HG03135 (cell line): Measurements from ENCODE around the gene RNF223.
"Not testable (repeated sequence)": the region's sequence is repeated elsewhere in the genome, so short reads cannot be mapped to it uniquely, and the experiment has no call there.

ENCODE experiments used
- ATAC-seq: cut with Tn5 transposase; IDR thresholded peaks from one replicate; pipeline ENCODE4 v1.9.1; 2021; ENCODE audit warnings: mild to moderate bottlenecking, moderate library complexity; ENCODE audit not compliant: unreplicated experiment

The RNF223 gene

GRCh38 chr1:1088029-1088800, 14.1 kb upstream of the RNF223 start:
- ATAC-seq: no peak

DNA sequence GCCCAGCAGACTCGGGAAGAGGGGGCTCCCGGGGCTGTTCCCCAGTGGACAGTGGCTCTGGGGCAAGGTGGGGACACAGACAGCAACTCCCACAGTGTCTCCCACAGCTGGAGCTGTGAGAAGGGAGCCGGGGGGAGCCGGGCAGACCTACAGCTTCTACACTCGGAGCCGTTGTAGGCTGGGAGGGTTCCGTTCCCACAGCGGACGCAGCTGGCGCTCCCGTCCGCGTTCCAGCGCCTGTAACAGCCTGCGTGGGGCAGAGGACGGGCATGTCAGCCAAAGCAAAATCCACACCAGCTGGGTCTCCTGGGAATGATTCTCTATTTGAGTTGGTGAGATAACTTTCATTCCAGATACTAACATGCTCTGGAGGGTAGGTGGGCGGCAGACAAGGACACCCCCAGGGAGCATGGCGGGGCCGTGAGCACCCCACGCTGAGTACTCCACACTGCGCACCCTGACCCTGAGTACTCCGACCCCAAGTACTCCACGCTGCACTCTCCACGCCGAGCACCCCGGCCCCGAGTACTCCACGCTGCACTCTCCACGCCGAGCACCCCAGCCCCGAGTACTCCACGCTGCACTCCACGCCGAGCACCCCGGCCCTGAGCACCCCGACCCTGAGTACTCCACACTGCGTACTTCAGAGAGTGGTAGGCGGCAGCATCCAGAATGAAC, 13.4 kb upstream of the RNF223 start:
- ATAC-seq: no peak

DNA sequence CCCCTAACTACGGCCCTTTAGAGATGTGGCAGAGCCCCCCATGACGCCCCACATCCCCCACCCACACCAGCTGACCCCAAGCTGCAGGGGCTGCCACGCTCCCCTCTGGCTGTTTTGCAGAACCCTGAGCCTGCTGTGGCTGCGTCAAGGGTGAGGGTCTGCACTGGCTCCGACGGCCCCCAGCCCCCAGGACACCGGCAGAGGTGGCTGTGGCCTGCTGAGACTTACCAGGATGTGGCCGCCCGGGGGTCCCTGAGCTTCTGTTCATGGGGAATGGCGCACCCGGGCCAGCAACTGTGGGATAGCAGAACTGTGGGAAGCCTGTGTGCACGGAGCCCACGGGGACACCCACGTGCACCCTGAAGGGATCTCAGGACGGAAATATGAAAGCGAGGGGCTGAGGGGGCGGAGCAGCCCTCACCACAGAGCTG, 12.8 kb upstream of the RNF223 start:
- ATAC-seq: no peak

GRCh38 chr1:1085911-1086841, 12.1 kb upstream of the RNF223 start:
- no peak for ATAC-seq

DNA sequence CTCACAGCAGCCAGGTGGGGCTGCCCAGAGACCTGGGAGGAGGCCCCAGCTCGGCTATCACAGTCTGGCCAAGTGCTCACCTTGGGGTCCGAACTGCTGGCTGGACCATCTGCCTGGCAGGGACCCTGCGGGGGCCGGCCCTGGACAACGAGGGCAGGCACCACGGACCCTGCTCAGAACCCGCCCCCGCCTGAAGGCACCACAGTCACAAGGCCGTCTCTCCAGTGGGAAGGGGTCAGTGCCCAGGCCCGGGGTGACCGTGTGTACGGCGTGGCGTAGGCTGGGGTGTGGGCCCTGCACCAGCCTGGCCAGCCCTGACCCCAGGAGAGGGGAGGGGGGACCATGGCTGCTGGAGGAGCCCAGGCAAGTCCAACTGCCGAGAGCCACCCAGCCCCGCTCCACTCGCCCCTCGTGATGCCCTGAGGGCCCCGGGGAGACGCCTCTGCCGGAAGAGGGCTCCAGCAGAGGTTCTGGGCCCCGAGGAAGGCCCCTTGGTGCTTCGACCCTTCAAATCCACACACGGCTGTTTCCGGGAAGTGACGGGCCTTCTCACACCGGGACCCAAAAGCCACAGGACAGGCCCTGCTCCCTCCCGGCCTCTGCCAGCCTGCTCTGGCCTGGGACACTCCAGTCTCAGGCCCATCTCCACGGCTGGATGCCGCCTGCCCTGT, 11.2 kb upstream of the RNF223 start:
- no peak for ATAC-seq

DNA sequence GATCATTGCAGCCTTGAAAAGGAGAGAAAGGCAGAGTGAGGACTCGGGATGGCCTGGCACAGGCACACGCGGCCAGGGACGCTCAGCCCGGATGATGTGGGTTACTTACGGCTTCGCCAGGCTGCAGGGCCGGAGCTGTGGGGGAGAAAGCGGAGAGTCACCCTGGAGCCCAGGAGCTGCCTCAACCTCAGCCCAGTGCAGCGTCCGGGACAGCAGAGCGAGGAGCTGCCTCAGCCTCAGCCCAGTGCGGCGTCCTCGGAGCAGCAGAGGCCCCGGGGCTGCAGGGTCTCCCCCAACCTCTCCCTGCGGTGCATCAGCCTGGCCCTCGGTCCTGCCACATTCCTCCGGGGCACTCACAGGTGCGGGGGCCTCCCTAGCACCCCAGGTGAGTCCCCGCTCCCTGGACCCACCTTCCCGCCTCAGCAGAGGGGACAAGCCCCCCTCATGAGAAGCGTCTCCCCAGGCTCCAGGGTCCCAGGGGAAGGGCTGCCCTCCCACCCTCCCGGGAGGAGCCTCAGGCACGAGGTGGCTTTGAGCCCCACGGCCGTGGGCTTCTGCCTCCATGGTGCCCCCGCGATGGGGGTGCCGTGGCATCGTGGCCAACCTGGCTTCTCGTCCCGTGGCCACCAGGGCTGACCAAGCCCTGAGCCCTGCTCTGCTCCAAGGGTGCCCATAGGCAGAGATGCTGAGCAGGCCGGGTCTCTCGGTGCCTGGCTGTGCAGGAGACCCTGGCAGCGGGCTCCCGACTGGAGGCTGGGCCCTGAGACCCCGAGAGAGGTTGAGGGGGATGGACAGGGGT, 10.5 kb upstream of the RNF223 start:
- no peak for ATAC-seq

- no peak for ATAC-seq
Observed at GRCh38 chr1:1083416-1084371, 9.6 kb upstream of the RNF223 start.

DNA sequence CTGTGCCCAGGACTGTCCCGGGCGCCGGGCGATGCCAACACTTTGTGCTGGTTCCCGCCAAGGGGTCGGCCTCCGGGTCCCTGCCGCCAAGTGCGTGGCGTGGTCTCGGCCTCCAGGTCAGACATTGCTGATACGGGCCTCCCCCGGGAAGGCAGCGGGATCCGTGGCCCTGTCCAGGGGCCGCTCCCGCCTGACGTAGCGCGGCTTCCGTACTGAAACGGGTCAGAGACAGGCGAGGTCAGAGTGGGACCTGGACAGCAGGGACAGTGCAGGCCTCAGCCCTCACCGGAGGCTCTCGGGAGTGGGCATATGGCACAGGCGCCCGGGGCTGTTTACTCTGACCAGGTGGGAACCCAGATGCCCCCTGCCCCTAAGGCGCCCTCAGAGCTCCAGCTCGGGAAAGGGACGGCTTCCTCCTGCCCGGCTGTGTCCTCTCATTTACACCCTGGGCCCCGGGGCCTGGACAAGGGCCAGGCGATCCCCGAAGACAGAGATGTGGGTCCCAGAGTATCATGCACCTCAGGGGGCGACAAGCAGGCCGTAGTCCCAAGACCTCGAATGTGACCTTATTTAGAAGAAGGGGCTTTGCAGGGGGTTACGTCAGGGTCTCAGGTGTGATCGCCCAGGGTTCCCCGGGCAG, 8.8 kb upstream of the RNF223 start:
- ATAC-seq: no peak

- ATAC-seq: no peak
Observed at GRCh38 chr1:1082239-1082775, 8.2 kb upstream of the RNF223 start.

DNA sequence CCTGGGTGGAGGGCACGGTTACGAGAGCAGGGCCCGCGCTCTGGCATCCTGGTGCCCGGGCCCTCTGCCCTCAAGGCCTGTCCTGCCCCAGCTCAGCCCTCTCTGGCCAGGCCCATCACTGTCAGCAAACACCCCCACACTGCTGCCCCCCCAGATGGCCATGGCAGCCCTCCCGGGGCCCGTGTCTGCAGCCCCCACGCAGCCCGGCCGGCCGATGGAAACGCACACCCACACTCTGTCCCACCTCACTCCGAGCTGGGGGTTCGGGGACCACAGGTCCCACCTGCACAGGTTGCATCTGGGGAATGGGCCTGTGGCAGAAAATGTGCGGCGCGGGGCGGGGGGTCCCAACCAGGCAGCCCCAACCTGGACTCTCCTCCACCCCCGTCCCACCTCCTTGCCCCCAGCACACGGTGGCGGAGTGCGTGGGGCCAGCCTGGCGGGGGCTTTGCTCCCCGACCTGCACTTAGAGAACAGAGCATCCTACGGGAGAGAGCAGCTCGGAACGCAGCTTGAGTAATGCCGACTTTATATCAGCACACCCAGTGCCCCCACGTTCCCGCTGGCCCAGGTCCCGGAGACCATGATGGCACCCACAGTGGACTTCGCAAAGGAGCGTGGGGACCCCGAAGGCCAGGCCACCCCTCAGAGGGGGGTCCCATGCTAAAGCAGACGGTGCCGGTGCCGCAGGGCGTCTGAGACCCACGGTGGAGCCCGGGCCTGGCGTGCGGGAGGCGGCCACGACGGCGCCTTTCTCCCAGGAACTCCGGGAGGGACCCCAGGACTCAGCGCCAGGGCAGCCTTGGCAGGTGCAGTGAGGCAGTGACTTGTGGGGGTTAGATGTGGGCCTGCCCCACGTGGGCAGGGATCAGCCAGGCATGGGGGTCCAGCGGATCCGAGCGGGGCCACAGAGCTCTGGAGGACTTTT, 7.5 kb upstream of the RNF223 start:
- no peak for ATAC-seq

DNA sequence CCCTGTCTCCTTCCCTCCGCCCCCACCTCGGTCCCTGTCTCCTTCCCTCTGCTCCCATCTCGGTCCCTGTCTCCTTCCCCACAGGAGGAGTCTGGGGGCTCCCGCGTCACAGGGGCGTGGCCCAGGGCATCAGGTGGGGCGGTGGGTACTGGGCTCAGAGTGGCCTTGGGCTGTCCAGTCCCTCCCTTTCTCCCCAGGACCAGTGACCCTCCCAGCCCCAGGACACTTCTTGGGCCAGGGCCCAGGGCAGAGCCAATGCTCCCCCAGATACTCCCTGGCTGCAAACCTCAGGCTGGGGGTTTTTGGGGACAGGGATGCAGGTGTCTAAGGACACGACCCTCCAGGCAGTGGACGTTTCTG, 6.8 kb upstream of the RNF223 start:
- ATAC-seq: no peak

DNA sequence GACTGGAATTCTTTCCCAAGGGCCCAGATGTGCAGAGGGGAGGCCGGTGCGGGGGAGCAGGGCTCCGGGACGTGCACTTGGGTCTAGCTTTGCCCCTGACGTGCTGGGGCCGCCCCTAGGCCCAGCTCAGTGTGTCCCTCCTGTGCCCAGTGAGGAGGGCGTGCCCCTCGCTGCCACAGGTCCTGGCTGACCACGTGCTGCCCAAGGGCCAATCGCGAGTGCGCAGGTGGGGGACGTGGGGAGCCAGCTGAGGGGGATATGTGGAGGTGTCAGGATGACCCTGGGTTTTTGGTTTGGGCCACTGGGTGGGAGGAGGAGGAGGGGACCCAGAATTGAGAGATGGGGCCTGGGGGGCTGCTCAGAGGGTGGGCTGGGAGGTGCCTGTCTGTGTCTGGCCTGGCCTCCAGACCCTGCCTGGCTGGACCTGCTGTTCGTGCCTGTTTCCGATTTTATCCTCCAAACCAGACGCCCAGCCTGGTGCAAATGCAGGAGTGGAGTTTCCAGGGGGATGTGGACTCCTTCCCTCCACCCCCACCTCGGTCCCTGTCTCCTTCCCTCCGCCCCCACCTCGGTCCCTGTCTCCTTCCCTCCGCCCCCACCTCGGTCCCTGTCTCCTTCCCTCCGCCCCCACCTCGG, 6.1 kb upstream of the RNF223 start:
- peak; percentile 6 for ATAC-seq

GRCh38 chr1:1079408-1080121, 5.5 kb upstream of the RNF223 start:
- ATAC-seq: peak; percentile 47

DNA sequence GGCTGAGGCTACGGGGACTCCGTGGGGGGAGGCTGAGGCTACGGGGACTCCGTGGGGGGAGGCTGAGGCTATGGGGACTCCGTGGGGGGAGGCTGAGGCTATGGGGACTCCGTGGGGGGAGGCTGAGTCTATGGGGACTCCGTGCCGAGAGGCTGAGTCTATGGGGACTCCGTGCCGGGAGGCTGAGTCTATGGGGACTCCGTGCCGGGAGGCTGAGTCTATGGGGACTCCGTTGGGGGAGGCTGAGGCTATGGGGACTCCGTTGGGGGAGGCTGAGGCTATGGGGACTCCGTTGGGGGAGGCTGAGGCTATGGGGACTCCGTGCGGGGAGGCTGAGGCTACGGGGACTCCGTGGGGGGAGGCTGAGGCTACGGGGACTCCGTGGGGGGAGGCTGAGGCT, 3.3 kb upstream of the RNF223 start:
- ATAC-seq: not testable (repeated sequence)

DNA sequence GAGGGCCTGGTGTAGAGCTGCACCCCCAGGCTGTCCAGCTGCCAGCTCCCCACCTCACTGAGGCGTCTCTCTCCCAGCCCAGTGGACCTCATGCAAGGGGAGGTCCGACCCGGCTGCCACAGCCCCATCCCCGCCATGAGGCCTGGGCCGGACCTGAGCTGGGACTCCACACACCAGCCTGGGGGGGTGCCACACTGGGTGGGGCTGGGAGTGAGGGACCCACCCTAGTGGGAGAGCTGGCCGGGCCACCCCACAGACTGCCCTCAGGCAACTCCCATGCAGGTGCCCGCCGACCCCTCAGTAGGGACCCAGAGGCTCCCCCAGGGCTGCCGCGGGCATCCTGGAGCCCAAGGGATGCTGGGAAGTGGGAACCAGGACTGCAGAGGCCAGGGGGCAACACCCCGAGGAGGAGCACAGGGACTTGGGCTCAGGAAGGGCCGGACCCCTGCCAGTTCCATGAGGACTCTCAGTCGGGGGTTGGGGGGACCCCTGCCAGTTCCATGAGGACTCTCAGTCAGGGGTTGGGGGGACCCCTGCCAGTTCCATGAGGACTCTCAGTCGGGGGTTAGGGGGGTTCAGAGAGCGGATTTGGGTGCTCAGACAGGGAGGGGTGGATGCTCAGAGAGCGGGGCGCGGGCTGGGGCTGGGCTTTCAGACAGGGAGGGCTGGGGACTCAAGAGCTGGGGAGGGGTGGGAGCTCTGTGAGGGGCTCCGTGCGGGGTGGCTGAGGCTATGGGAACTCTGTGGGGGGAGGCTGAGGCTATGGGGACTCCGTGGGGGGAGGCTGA, 1.2 kb upstream of the RNF223 start:
- no peak for ATAC-seq
